Fibroblast of gingiva (primary cell): ENCODE results near the gene GPC4.
A peak's percentile ranks its signal among the peaks of the same experiment; 100 is the strongest.

Experiments
- DNase-seq: peaks from one replicate; pipeline ENCODE4 v3.0.0-alpha.2; 2011; ENCODE audit warnings: low read depth

GPC4 gene

DNA sequence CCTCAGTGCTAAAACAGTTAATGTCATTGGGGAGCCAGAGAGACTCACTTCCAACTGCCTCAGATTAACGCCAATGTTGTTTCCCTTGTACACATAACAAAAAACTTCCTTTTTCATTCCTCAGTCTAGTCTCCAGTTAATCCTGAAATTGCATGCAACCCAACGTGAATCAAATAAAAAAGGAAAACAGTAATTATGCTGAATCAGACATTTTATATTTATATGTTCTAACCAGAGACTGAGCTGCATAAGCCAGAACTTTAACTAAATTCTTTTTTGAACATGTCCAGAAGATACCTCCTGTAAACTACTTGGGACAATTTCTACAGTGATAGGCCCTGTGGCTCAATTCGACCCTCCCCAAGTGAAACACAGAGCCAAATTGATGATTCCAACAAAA, 4.7 kb downstream of the GPC4 start:
- DNase-seq, result no peak

DNA sequence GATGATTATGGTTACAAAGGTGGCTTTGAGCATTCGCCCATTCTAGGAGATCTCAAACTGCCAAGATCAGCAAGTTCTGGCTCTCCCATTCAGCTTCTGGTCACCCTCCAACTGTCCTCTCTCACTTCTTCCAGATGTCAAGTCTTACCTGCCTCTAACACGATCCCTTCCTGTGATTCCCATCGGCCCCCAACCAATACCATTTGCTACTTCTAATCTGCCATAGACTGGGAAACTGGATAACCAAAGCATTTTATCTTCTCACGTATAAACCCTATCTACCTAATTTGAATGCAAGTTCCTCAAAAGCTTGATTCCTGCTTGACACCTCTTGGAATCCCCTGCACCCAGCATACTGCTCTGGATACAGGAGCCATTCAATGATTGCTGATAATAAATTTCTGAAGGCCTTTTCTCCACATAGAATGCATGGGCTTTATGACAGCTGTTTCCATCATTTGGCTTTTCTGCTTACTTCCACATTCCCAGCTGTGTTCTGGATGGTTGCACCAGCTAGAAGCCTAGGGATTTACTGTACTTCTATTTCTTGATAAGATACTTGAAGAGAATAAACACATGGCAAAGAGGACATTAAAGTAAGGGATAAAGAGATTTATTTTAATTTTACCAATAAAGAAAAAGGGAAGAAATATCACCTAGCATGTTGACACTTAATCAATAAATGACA, 9.6 kb downstream of the GPC4 start:
- DNase-seq, result no peak

DNA sequence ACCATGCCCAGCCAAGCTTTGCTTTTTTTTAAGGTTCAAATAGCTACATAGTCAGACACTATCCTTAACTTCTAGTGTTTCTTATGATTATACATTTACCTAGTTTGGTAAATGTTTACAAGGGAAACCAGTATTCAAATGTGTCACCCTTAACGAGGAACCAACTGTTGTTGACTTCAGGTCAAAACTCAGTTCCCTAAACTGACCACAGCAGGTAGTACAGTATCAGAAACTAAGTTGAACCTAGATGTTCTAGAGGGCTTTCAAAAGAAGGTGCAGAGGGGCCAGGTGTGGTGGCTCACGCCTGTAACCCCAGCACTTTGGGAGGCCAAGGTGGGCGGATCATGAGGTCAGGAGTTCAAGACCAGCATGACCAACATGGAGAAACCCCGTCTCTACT, 11.3 kb downstream of the GPC4 start:
- no peak for DNase-seq

DNA sequence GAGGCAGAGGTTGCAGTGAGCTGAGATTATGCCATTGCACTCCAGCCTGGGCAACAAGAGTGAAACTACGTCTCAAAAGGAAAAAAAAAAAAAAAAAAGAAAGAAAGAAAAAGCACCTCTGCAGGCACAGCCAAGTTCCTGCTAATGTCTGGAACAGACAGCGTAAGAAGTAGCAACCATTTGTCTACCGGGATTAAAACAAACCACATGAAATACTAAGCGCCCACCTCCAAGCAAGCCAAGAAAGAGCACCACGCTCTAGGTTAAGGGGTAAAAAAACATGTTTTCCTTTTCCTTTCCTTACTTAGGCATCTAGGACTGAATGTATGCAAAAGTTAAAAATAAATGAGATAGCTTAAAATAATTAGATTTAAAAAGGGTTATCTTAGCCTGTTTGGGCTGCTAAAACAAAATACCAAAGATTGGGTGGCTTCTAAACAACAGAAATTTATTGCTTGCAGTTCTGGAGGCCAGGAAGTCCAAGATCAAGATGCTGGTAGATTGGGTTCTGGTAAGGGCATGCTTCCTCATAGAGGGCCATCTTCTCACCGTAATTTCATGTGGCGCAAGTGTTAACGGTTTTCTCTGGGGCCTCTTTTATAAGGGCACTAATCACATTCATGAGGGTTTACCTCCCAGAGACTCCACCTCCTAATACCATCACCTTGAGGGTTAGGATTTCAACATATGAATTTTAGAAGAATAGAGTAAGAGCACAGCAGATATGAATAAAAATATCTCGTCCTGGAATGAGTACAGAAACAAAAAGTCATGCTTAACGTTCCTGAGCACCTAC, 12.3 kb downstream of the GPC4 start:
- DNase-seq, result no peak

DNA sequence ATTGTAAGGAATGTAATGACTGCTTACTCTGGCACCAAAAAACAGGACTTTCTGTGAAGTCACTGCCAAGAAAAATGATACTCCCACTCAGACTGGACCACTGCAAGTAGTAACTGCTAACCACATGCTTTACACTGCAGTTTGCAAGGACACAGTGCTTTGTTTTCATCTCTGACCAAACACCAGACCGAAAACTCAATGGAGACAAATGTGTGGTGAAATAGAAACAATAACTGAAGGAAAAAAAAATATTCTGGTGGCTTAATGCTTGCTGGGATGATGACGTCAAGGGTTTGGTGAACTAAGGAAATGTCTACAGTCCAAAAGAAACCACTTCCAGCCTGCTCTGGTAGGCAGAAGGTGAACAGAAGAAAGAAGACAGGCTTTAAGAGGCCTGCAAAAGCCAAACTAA, 13.2 kb downstream of the GPC4 start:
- peak; percentile 61 for DNase-seq

DNA sequence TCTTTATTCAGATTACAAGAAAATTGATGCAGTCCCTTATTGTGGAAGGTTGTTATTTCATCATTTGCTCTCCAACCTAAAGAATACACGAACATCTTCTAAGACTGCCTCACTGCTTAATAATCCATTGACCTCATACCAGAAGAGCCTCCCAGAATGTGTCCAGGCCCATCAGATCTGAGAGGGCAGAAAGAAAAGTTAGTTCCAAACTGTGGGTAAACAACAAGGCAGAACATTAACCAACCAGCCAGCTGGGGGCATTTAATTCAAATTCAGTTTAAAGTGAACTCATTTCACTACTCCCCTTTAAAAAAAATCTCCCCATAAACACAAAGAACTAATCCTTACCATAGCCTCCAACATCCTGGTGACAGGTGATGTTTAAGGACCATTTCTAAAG, 13.8 kb downstream of the GPC4 start:
- peak; percentile 34 for DNase-seq

DNA sequence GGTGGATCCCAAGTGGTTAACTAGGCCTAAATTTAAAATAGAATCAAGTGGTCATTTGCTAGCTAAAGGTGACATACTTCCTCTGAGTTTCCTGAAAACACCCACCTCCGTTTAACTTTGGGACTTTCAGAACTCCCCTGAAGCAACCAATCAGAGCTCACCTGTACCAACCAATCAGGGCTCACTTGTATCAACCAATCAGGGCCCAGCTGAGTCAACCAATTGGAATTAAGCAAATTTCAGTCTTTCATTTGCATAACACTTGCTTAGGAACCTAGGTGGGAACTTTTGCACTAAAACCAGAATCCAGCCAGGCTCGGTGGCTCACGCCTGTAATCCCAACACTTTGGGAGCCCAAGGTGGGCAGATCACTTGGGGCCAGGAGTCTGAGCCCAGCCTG, 15.9 kb downstream of the GPC4 start:
- no peak for DNase-seq

DNA sequence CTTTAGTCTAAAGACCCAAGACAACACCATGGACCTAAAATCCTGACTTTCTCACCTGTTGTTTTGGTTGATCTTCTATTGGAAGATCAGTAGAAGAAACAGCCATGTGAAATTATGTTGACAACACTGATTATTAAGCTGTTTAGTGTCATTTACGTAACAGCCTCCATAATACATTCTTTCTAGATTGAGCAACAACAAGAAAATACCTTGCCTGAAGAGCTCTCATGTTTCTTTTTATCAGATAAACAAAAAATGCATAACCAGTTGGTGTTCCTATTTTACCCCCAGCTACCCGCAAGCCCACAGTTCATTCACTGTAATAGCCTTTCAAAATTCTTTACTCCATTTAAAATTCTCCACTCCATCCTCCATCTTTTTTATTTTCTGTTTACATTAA, 20.5 kb downstream of the GPC4 start:
- DNase-seq, result no peak

DNA sequence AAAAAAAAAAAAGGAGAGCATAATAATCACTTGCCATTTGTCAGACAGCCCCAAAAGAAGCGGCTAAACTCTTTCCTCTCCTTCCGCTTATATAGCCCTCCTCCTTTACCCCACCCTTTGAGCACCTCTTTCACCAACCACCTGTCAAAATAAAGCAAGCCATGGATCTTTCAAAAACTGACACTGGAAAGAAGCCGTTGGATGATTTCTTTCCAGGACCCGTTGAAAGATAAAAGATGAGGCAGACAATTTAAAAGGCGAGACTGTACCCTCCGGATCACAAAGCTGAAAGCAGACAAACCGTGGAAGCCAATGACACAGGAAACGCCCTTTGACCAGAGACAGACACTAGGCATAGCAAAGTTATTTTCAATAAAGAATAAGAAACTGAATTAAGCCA, 22.6 kb downstream of the GPC4 start:
- no peak for DNase-seq

DNA sequence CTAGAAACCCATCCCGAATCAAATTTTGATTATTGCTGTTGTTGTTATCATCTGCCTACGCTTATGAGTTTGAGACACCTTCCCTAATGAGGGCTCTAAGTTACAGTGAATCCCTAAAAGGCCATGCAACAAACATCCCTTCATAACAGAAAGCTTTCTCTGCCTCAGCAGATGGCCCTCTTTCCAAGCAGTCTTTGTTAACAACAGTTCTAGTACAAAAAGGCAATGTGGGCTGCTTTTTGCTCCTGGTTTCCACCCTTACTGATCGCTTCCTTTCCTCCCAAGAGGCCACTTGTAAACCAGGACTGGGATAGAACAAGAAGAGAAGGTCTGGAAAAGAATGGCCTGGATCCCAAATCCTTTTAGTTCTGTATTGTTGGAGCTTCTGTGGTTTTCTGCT, 24.2 kb downstream of the GPC4 start:
- no peak for DNase-seq

DNA sequence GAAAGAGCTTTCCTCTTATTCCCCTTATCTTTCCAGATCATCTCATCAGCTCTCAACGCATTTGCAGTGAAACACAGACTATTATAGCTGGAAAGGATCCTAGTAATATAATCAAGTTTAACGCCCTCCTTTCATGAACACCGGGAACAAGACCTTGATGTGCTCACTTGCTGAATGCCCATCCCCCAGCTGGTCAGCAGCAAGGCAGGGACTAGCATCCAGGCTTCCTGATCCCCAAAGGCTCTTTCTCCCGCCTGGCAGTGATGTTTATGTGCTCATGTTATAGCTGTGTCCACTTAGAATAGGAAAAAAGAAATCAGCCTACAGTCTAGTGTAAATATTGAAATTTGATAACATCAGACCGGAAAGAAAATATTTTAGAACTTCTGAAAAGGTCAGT, 24.6 kb downstream of the GPC4 start:
- no peak for DNase-seq

DNA sequence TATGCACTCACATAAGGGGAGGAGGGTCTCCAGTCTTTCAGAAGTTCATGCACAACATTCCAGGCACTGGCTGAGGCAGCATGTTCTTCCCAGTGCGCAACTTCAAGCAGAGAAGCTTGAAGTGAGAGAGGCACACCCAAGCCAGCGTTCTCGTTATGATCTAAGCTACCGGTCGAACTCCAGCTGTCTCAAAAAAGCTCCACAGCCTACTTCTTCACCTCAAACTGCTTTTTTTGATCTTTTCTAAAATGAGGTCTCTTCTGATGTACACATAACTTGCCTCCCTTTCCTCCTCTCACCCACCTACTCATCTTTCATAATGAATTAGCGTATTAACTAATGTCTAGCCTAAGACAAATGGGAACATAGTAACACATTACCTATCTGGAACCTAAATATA, 25.3 kb downstream of the GPC4 start:
- no peak for DNase-seq

DNA sequence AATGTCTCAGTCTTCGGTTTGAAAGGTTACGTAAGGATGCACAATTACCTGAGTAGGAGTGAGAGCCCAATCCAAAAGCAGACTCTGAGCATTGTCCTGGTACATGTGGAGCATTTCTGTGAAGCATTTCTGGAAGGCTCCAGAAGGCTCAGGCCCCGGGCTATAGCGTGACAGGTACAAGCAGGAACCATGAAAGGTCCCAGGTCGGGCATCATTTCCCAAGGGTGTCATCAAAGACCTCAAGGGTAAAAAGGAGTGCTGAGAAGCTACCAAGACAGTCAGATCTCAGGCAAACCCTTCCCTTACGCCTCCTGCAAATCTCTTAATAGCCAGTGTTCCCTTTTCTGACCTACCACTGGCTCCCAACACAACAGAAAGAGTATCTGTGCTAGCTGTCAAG, 30.8 kb downstream of the GPC4 start:
- no peak for DNase-seq

DNA sequence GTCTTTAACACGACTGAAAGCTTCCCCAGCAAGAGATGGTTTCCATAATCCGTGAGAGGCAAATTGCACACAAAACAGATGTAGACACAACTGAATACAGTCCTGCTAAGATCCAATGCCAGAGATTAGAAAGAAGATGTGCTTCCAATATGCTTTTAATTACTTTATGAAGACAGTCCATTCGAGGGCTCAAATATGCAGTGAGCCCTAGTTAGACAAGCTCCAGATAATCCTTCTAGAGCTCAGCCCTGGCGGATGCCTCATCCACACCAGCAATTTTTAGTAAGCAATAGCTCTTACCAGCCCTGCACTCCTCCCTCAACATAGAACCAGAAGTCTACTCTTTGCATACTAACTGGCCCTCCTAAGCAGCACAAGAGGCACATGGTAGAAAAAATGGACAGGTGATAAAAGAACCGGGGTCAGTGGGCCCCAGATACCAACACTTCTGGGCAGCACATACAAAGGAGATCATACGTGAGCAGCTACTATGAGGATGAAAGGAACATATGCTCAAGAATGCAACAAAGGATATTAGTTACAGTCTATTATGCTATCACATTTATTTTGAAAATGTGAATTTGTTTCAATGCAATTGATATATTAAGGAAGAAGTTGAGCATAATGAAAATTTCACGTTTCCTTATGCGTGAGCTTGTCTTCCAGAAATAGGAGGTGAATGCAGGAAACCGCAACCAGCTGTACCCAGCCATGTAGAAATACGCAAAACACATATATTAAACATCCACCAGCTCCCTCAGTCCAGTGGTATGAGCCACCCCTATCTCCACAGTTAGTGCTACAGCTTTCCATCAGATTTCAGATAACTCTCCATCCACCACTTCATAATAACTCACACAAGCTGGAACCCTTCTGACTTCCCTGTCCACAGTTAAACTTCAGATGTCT, 34.3 kb downstream of the GPC4 start:
- DNase-seq, result peak; percentile 1

DNA sequence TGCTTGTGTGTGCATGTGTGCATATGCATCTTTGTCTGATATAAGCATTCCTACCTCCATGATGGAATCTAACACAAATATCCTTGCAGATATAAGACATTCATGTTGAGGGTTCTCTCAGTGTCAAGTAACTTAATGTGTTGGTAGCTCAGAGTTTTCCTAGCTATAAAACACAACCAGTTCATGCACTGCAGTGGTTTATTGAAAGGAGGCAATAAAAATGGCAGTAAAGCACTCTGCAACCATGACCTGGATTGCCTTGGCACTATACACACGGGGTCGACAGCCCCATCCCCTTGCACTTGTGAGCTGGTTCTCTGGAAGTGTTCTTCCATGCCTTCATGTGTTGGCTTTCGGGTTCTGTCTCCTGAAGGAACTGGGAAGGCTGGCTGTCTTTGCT, 38.9 kb downstream of the GPC4 start:
- no peak for DNase-seq

DNA sequence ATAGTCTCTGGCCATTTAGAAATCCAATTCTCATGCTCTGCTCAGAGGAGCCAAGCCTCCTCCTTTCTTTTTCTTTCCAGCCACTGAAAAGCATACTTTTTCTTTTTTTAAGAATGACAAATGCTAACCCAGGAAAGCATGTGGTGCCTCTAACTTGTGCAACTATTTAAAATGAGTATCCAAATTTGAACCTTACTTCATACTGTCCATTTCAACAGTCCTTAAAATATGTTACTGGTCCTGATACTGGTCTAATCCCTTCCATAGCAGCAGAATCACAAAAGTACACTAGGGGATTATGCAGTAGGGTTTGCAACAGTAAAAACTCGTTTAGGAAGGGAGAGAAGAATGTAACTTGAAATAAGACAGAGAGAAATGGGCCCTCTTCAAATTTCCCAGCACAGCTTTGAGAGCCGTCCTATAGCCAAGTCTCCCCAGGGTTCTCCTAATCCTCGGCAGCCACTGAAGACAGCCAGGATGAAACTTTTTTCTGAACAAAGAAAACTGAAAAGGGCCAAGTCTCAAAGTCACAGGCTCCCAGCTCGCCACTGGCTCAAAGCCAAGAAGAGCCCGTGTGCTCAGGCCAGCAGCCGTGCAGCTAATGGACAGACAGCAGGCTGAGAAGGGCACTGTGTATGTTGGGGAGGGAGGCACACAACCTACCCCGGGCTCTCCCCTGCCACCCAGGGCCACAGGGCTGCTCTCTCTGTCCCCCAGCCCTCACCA, 39.5 kb downstream of the GPC4 start:
- DNase-seq, result peak; percentile 1

DNA sequence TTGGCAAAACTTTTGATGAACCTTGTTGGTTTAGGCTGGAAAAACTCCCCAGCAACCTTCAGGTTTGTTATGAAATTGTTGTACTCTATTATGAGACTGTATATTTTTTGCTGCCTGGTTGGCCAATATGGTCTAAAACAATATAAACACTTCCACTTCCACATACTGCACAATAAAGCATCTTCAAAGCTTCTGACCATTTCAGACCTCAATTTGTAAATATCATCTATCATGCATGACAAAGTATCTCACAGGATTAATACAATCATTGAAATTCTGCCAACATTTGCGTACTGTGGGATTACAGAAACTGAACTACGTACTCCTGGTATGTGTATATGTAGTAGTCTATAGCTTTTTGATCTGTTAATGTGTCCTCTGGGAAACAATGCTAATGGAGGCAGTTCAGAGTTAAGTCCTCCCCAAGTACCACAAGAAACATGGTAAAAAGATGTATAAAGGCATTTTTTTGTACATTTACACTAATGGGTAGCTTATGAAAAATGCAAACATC, 40.4 kb downstream of the GPC4 start:
- no peak for DNase-seq

DNA sequence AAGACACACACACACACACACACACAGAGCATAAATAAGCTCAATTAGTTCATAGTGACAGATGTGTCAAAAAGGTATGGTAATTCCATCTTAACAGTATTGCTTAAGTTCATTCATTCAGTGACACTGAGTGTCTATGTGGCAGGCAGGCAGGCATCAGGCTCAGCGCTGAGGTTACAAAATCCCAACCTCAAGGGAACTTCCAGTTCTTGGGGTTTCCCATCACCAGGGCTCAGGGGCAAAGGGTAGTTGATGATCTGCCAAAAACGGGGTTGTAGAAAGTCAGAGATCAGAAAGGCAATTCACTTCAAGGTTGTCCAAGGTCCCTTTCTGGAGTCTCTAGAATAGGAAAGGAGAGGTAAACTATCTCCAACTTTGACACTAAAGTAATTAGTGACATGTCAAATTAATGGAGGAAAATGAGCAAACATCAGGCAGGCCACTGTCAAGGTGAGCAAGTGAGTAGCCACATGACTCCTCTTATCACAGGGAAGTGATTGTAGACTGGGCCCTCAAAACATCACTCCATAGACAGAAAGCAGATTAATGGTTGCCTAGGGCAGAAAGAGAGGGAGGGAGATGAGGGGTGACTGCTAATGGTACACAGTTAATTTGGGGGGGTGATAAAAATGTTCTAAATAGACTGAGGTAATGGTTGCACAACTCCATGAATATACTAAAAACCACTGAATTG, 41.8 kb downstream of the GPC4 start:
- DNase-seq, result no peak

DNA sequence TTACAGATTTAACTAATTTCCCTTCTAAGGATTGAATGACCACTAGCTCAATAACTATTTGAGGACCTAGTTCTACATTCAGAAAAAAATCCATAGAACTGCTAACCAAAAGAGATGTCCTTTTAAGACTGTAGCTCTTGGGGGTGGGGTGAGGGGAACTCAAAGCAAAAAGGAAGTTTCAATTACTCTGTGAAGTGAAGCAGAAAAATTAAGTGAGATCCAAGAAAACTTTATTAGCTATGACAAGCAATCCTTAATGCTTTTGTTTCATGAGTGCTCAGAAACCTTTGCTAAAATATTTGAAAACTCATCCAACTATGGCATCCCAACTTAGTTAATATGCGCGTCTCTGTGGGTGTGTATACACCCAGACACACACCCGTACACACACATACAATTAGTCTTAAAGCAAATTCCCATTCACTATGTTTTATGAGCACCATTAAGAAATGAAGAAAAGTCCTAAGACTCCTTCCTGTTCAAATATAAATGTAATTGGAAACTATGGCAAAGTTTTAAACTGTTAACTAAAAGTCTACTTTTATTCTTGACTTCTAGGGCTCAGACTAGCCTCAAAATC, 44.5 kb downstream of the GPC4 start:
- no peak for DNase-seq

DNA sequence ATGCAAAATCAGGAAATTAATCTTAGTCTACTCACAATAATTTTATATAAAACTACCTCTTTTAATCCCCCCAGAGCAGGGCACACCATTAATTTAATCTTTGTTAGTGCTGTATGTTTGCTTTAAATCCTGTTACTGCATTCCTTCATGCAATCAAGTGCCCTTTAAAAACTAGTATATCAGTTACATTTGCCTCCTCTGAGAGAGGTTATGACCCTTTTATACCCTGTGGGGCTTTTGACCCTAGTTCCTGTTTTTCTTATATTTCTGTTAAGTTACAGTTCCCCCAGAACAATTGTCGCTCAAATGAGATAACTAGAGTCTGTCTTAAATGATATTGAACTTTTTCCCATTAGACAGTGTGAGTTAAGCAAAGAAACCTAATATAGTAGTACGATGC, 46.2 kb downstream of the GPC4 start:
- no peak for DNase-seq

DNA sequence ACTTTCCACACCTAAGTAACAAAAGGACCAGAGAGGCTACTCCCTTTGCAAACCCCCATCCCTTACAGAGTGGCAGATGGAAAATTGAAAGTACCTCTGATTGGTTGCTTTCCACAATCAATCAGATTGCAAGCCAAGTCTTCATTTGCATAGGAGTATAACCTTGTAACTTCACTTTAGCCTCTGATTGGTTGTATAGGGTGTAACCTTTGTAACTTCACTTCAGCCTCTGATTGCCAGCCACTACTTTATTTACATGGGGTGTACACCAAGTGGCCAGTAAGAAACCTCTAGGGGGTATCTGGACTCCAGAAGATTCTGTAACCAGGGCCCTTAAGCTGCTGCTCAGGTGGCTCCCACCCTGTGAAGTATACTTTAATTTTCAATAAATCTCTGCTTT, 48.6 kb downstream of the GPC4 start:
- no peak for DNase-seq
